PFSK-1 (cell line): ENCODE data around the gene SLC6A19.

Experiments
- POLR2AphosphoS5 ChIP-seq: IDR thresholded peaks from 2 replicates; pipeline ENCODE4 v1.6.1; 2012; ENCODE audit warnings: low read depth, mild to moderate bottlenecking, control low read depth, low read length, moderate library complexity
- TAF1 ChIP-seq: IDR thresholded peaks from 2 replicates; pipeline ENCODE4 v1.6.1; 2012; ENCODE audit warnings: low read length, control low read depth, borderline replicate concordance; ENCODE audit not compliant: insufficient read depth

DNA sequence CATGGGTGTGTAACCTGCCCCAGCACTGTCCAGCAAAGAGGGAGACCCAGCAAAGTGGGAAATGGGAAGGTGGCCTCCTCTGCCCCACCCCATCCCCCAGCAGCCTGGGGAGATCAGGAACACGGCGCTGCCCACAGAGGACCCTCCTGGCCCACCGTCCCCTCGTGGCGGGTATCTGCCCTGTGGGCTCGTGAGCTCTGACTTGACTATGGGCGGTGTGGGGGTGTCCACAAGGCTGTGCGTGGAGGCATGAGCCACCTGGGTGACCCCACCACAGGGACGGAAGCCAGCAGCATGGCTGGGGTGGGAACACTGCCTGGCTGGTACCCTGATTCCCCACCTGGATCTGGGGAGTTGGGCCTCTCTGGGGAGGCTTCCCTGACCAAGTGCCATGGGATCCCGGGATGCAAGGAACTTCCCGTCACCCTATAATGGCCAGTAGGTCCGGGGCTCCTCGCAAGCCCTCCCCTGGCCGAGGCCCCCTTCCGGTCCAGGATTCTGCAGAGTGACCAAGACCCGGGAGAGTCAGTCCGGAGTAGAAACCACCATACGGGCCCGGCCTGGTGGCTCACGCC is 29.3 kb upstream of the SLC6A19 start:
- no peak for TF ChIP-seq POLR2AphosphoS5
- TF ChIP-seq TAF1 = no peak
